ENCODE data around the gene MCTP1.

- TF ChIP-seq CTCF (IDR thresholded peaks at IDR 0.05; ENCODE audit: low read depth, low read length, poor library complexity, severe bottlenecking) (no peak), EZH2phosphoT487 (IDR thresholded peaks at IDR 0.05; ENCODE audit: borderline replicate concordance, low read length) (no peak)
Measured at GRCh38 chr5:95080441-95080840, 204.5 kb downstream of the MCTP1 start.
